HG03575 (cell line): ENCODE measurements around the gene CEP85.
"Not testable (repeated sequence)": the region's sequence is repeated elsewhere in the genome, so short reads cannot be mapped to it uniquely, and the experiment has no call there.

Source experiments
- ATAC-seq: cut with Tn5 transposase; IDR thresholded peaks from one replicate; pipeline ENCODE4 v1.9.1; 2021; ENCODE audit not compliant: unreplicated experiment, insufficient number of reproducible peaks, low FRiP score; ENCODE audit errors: extremely low read depth

CEP85 gene

DNA sequence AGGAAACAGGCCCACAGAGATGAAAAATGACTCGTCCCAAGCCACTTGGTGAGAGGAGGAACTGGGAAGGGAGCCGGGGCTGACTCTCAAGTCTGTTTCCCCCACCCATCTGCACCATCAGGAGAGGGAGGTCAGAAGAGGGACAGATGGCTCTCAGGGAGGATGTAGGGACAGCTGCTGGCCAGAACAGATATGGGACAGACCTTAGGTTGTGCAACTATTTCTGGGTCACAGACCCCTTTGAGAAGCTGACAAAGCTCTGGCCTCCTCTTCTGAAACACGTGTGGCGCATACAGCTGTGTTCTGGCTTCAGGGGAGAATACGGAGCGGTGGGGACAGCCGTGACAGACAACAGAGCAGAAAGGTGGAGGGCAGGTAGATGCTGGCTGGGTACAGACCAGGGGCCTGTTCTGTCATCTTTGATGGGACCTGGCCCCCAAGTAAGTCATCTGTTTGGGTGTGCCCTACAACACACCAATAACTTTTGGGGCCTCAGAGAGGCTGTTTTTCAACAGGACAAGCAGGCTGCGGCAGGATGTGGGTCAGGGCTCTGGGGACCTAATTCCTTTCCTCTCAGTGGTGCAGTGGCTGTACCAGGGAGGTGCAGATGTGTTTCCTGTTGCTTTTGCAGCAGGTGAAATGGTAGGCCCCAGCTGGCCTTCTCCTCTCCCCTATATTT is 53.2 kb downstream of the CEP85 start:
- no peak for ATAC-seq

DNA sequence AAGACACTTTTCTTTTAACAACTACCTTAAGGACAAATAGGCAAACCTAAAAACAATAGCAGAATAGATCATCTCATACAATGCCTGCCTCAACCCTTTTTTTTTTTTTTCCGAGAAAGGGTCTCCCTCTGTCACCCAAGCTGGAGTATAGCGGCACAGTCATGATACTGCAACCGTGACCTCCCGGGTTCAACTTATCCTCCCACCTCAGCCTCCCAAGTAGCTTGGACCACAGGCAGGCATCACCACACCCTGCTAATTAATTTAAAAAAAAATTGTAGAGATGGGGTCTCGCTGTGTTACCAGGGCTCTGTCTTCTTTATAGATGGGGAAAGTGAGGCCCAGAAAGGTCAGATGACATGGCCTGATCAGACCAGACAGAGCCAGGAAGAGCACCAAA is 53.8 kb downstream of the CEP85 start:
- ATAC-seq, result no peak

GRCh38 chr1:26288311-26288941 is 54.4 kb downstream of the CEP85 start:
- no peak for ATAC-seq

DNA sequence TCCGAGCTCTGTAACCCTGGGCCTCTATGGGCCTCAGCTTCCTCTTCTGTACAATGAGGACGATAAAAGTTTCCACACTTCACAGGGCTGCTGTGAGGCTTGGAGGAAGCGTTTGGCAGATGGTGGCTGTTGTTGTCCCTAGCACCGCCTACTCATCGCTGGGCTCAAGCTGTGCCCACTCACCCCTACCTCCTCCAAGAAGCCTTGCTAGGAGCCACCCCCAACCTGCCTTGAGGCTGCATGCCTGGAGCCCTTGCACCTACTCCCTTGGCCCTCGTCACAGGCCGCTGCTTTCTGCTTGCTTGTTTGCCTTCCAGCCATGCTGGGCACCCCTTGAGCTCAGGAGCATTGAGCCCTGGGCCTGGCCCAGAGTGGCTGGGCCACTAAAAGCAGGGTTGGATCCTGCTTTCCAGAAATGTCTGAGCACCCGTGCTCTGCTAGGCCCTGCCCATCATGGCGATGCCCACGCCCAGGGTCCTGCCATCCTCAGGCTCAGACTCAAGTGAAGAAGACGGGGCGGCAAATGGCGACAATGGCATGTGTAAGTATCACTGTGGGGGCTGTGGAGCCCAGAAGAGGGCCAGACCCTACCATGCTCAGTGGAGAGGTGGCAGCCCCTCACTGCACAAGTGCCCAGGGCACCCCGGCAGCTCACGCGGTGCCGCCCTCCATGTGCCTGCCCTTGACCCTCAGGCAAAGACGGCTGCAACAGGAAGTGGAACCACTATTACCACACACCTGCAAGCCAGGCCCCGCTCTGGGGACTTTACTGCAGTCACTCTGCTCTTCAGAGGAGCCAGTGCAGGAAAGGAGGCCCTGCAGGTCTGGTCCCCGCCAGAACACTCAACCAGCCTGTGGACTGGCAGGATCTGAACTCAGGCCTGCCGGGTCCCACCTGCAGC is 55.4 kb downstream of the CEP85 start:
- no peak for ATAC-seq

DNA sequence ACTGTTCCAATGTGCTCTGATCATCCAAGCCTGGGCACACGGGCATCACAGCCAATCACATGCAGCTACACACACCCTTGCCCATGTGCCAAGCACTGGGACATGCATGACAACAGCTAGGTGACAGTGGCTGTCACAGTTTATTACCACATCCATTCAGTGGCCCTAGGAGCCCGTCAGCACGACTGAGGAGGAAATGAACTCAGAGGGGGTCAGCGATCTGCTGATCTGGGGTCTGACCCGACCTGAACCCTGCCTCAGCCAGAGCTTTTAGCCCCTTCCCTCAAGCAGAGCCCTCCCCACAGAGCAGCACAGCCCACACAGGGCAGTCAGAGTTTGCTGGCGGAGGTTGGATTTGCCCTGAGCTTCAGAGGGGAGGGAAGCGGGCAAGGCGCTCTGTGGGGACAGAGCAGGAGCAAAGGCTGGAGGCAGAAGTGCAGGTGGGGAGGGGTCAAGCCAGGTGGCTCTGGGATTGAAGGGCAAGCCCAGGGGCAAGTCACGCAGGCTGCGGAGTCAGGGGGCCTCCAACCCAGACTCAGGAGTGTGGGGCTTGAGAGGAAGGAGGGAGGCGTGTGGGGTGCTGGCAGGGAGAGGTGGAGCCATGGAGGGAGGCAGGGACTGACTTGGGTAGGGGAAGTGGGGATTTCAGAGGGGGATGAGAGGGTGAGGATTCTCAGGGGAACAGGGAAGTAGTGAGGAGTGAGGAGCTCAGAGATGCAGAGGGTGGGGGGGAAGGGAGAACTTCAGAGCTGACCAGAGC is 56.3 kb downstream of the CEP85 start:
- no peak for ATAC-seq

GRCh38 chr1:26290882-26291261 is 56.9 kb downstream of the CEP85 start:
- ATAC-seq, result no peak

GRCh38 chr1:26291433-26291832 is 57.4 kb downstream of the CEP85 start:
- ATAC-seq, result no peak

- no peak for ATAC-seq
These were observed 57.9 kb downstream of the CEP85 start for GRCh38 chr1:26291939-26292338.

DNA sequence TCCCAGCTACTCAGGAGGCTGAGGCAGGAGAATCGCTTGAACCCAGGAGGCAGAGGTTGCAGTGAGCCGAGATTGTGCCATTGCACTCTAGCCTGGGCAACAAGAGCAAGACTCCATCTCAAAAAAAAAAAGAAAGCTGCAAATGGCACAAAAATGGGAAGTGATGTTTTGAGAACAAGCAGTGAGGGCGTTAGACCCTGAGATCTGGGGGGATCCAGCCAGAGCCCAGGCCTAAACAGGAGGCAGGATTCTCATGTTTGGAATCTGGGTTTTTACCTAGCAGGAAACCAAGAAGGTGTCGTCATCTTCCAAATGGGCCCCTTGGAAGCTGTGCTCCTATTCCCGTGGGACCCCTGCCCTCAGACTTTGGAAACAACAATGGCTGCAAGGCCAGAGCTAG is 58.7 kb downstream of the CEP85 start:
- ATAC-seq, result not testable (repeated sequence)

DNA sequence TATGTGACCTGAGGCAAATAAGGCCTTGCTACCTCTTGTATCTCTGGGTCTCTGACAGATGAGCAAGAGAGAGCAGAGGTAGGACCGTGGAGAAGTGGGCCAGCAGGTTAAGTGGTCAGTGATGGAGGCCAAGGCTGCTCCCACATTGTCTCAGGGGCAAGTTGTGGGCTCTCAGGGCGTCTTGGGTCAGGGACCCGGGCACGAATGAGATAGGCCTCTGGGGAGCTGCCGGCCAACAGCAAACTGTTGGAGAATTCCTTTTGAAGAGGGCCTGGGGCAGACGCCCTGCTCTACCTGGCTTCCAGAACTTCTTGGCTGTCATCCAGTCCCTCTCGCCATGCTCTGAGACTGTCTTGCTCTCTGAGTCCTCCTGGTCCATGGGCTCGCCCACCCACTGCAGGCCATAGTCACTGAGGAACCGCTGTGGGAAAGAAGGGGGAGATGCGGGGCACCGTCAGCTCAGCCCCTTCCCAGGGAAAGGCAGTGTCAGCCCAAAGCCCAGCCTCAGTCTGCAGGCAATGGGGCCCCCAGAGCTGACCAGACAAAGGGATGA is 60.0 kb downstream of the CEP85 start:
- ATAC-seq, result no peak

DNA sequence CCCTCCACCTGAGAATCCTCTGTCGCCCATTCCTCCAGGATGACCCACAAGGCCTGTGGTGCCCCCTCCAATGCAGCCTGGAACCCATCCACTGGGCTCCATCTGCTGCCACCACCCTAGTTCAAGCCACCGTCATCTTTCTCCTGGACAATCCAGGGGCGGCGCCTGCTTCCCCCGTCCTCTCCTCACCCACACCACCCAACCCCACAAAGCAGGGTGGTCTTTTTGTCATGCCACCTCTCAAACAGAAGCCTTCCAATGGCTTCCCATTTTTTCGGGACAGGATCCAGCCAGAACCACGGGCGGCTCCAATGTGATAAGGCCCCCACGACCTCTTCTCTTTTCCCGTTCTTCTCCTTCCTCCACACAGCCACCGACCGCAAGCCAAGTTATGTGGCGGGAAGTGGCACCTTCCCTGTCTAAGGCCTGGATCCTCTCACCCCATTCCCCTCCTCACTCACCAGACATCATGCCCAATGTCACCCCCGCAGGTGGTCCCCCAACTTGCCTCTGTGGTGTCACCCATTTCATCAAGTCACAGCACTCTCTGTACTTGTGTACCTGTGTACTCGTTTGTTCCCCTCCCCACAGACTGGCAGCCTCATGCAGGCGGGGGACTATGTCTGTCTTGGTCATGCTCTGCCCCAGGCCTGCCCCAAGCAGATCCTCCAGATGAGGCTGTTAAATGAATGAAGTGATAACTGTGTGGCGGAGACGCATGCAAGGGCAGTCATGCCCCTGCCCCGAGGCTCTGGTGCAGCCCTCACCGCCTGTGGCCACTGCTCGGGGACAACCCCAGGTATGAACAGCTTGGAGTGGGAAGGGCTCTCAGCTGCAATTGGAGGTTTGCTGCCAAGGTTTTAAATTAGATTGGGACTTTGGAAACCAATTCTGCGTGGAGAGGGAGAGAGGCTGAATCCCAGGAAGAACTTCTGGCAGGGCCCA is 61.5 kb downstream of the CEP85 start:
- no peak for ATAC-seq

DNA sequence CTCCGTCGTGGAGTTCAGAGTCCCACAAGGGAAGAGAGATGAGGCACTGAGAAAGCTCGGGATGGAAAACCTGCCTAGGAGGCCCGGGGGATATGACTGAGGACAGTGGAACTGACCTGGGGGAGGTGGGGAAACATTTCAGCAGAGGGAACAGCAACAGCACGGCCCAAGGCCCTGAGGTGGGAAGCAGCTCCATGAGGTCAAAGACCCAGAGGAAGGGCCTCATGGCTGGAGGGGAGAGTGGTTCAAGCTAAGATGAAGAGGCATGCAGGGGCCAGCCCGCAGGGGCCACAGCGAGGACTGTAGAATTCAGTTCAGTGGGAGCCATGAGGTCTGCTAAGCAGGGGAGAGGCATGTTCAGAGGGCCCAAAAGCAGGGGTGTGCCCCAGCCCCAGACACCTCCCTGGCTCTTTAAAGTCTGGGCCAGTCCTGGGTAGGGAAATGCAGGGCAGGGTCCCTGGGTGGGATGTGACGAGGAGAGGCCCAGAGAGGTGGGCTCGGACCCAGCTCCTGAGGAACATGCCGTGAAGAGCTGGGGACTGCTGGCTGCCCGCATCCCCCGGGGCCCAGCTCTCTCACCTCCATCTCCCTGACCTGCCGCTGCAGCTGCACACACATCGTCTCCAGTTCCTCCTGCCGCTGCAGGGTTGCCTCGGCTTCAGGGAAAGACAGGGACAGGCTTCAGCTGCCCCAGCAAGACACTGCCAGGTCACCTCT is 62.5 kb downstream of the CEP85 start:
- ATAC-seq, result no peak

DNA sequence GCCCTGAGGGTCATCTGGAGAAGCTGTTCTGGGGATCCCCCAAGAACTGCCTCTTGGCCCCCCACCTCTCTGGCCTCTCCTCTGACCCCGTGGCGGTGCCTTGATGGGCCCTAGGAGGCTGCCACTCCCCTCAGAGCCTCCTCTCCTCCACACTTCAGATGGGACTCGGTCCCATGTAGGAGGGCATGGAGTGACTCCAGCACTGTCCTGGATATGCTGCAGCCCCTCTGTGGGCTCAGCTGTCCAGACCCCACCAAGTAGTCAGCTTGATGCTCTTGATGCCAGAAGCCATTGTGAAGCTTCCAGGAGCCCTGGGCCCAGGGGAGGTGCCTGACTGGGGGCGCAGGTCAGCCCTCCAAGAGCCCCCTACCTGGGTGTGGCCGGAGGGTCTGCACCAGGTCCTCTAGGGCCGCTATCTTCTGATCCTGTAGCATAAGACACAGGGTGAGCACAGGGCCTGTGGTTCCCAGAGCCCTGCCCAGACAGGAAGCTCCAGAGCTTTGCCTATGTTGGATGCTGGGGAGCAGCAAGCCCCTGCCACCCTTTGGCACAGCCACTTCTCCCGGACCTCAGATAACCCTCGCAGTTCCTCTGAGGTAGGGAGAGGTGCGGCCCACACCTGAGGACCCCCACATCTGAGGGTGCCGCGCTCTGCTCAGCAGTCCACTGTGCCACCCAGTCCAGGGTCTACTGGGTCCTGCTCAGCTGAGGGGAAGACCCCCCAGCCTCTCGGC is 63.2 kb downstream of the CEP85 start:
- ATAC-seq, result no peak

GRCh38 chr1:26297791-26298124 is 63.8 kb downstream of the CEP85 start:
- ATAC-seq, result no peak

DNA sequence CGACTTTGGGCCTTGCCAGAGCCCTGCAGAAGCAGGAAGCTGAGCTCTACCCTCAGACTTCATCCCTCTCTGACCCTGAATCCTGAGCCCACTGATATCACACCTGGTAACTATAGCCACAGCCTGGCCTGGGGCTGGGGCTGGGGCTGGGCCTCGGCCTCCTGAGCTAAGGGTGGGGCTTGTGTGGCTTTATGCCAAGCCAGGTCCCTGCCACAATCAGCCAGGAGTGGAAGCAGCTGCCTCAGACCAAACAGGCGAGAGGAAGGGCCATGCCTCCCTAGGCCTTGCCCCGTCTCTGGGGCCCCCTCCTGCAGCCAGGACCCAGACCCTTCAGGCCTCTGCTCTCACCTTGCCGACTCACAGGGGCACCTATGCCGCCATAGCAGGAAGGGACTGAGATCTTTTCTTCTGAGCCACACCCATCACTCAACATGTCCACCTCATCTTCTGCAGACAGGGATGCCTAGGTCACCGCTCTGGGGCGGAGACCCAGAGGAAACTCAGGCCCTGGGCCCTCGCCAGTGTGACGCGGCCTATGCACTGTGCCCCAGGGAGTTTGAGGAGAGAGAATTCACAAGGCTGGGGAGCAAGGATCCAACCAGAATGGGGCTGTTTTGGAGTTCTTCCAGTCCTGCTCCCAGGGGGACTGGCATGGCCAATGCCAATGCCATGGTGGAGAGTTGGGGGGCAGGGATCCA is 66.7 kb downstream of the CEP85 start:
- no peak for ATAC-seq

GRCh38 chr1:26302733-26303405 is 68.9 kb downstream of the CEP85 start:
- no peak for ATAC-seq
